Body of pancreas (tissue), 4 donors: ENCODE measurements around the gene NOM1. TPM values are rescaled to one million over a fixed set of nuclear protein-coding genes. Genes with fewer than 3 reads are reported as not detected.

Experiments used
- ATAC-seq: fragments of 150-250 bp; one replicate; pipeline ENCODE4 v1.9.1; 2016
- DNase-seq, 4 donors: peaks; one replicate each; pipeline ENCODE4 v3.0.0-alpha.2; 2019
- H3K27ac ChIP-seq, 4 donors: fragments of 200-600 bp; sonication (generic); 1 replicate in 3 of 4; 2 replicates in 1 of 4; pipeline versions ENCODE4 v1.5.1 to v1.6.1; 2016 to 2019; ENCODE audit warnings: mild to moderate bottlenecking in 1 of 4, mixed read lengths in 1 of 4, moderate library complexity in 1 of 4
- H3K27me3 ChIP-seq, 2 donors: fragments of 200-600 bp; sonication (generic); one replicate each; pipeline ENCODE4 v1.6.0; 2016; ENCODE audit warnings: mild to moderate bottlenecking in 1 of 2
- H3K36me3 ChIP-seq, 2 donors: fragments of 200-600 bp; sonication (generic); replicated peaks in 1 of 2; 2 replicates each; pipeline ENCODE4 v1.5.1; 2016; ENCODE audit warnings: low read depth in 2 of 2; ENCODE audit not compliant: insufficient read depth in 1 of 2
- H3K4me1 ChIP-seq: fragments of 200-600 bp; sonication (generic); one replicate; pipeline ENCODE4 v1.6.0; 2016
- H3K4me3 ChIP-seq, 2 donors: fragments of 200-600 bp; sonication (generic); 1 replicate in 1 of 2; 2 replicates in 1 of 2; pipeline ENCODE4 v1.5.1; 2016 to 2019
- H3K9me3 ChIP-seq, 3 donors: fragments of 200-600 bp; sonication (generic); 1 replicate in 2 of 3; 2 replicates in 1 of 3; pipeline ENCODE4 v1.5.1; 2016
- CTCF ChIP-seq, 7 experiments: fragments of 450-650 bp in 4 of 7; fragments of 200-600 bp in 3 of 7; sonication (generic) in 3 of 7; IDR thresholded peaks; one replicate each; pipeline ENCODE4 v1.5.1; 2016 to 2019; ENCODE audit warnings: antibody characterized with exemption in 7 of 7
- POLR2A ChIP-seq, 3 donors: fragments of 450-650 bp; IDR thresholded peaks; one replicate each; pipeline ENCODE4 v1.6.1; 2016; ENCODE audit warnings: antibody characterized with exemption in 3 of 3, mild to moderate bottlenecking in 2 of 3
- WGBS, 2 donors: methylation state at CpG; one replicate each; pipeline ENCODE4 v1.1.5; 2017; 5-methylcytosine and 5-hydroxymethylcytosine counted together
- intact Hi-C: fragments of 100-400 bp; cut with DNase I; formaldehyde crosslinking; loops from one replicate; pipeline ENCODE4 v1.15.1; 2023
- total RNA-seq, 2 donors: library from RNA; depleted of rRNA; stranded (reverse); fragments of >200 nt; gene quantifications; one replicate each; pipeline ENCODE4 v1.1.0, GENCODE V29; 2016

Gene NOM1
- total RNA-seq, 2 donors from 2014 or later = 23.1 to 28.0 TPM

- Histone ChIP-seq H3K9me3 (no peaks in the 10 kb centered on the region), H3K27me3 (no peaks in the 10 kb centered on the region), H3K36me3 (no peaks in the 10 kb centered on the region), H3K27ac (peak overlapping the region in 3 of 4 donors; percentile 72 to 94 (median 83)), H3K4me1 (peaks cover 40% of the 10 kb centered on the region), H3K4me3 (no peak overlapping the region)
- DNase-seq = peak in 2 of 4 donors; percentile 20 to 38
- intact Hi-C loops = loop anchor here (10.0 kb wide), 1 partner anchor 127 kb away; the partner anchor contains the start of gene UBE3C
- no peak for ATAC-seq
- TF ChIP-seq CTCF (IDR thresholded peaks at IDR 0.05) (no peak), POLR2A (IDR thresholded peaks at IDR 0.05) (peak in 1 of 3 donors; percentile 28)
- 31 to 42% methylated on average over 16 to 18 of the region's 18 CpGs for WGBS, 2 donors
Observed at GRCh38 chr7:157007470-157008066, 58.1 kb downstream of the NOM1 start.

- peak in 1 of 4 donors; percentile 15 for DNase-seq
- intact Hi-C loops = loop anchor here (10.0 kb wide), 1 partner anchor 126 kb away; the partner anchor contains the start of gene UBE3C
- Histone ChIP-seq H3K27me3 (no peaks in the 10 kb centered on the region), H3K27ac (peak overlapping the region in 3 of 4 donors; percentile 72 to 94 (median 83)), H3K36me3 (no peaks in the 10 kb centered on the region), H3K4me3 (peak overlapping the region; percentile 27 to 81), H3K9me3 (no peaks in the 10 kb centered on the region), H3K4me1 (peaks cover 40% of the 10 kb centered on the region)
- no peak for ATAC-seq
- WGBS, 2 donors = 19 to 34% methylated on average over 12 to 35 of the region's 35 CpGs
- TF ChIP-seq POLR2A (IDR thresholded peaks at IDR 0.05) (no peak), CTCF (IDR thresholded peaks at IDR 0.05) (no peak)
Observed at GRCh38 chr7:157008206-157009169, 59.0 kb downstream of the NOM1 start.

DNA sequence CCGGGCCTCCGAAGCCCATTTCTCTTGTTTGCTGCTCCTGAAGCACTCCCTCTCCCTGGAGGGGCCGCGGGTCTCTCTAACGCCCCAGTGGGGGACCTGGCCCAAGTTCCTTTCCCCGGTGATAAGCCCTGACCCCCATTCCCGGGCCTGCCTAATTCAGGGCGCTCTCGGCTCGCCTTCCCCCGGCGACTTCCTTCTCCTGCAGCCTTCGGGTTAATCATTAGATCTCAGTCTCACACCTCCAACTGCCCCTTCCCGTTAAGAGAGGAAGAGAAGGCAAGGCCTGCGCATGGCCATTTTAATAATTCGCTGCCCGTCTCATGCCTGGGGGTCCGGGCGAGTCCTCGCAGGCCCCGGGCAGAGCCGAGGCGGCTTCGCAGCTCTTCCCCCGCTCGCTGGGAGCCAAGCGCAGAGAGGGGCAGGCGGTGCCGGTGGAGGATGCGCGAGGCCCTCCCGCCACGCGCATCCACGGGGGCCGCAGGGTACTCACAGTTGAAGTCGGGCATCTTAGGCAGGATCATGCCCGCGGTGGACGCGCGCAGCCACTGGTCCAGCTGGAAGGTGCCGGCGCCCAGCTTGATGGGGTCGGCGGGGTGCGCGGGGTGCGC is 59.8 kb downstream of the NOM1 start:
- Histone ChIP-seq H3K27ac (peak overlapping the region in 3 of 4 donors; percentile 72 to 94 (median 83)), H3K36me3 (no peaks in the 10 kb centered on the region), H3K4me1 (peaks cover 48% of the 10 kb centered on the region), H3K4me3 (peak overlapping the region; percentile 27 to 81), H3K27me3 (no peaks in the 10 kb centered on the region), H3K9me3 (no peaks in the 10 kb centered on the region)
- intact Hi-C loops = loop anchor here (10.0 kb wide), 1 partner anchor 126 kb away; the partner anchor contains the start of gene UBE3C
- WGBS, 2 donors = 0 to 1% methylated on average over 8 to 49 of the region's 49 CpGs
- TF ChIP-seq POLR2A (IDR thresholded peaks at IDR 0.05) (peak; percentile 29 to 62 (median 56)), CTCF (IDR thresholded peaks at IDR 0.05) (no peak)
- DNase-seq = peak; percentile 66 to 77 (median 68)
- peak; percentile 22 for ATAC-seq

- peak overlapping the region; percentile 43 to 91 for H3K4me3 ChIP-seq
- peaks cover 49% of the 10 kb centered on the region for H3K4me1 ChIP-seq
- peak; percentile 43 for ATAC-seq
- no peak for TF ChIP-seq CTCF (IDR thresholded peaks at IDR 0.05)
- peak in 1 of 3 donors; percentile 74 for TF ChIP-seq POLR2A (IDR thresholded peaks at IDR 0.05)
- no peak for DNase-seq
- intact Hi-C loops = loop anchor here (10.0 kb wide), 1 partner anchor 125 kb away; the partner anchor contains the start of gene UBE3C
- H3K9me3 ChIP-seq = no peaks in the 10 kb centered on the region
- no peaks in the 10 kb centered on the region for H3K36me3 ChIP-seq
- no peaks in the 10 kb centered on the region for H3K27me3 ChIP-seq
- 1% methylated on average over 86 of the region's 130 CpGs; no CpG with 5 or more reads in 1 of the 2 donors for WGBS, 2 donors
- peak overlapping the region; percentile 72 to 94 (median 83) for H3K27ac ChIP-seq
Observed at GRCh38 chr7:157009778-157010587, 60.5 kb downstream of the NOM1 start.
